H1 (cell line): ENCODE results near the gene TUT7. TPM values are rescaled to one million over a fixed set of nuclear protein-coding genes. Genes with fewer than 3 reads are reported as not detected.
A peak's percentile ranks its signal among the peaks of the same experiment; 100 is the strongest.

Experiments used
- CTBP2 ChIP-seq: IDR thresholded peaks from 2 replicates; pipeline ENCODE4 v1.7.0; 2011; ENCODE audit warnings: borderline replicate concordance, mild to moderate bottlenecking, moderate library complexity, mixed read lengths, low read length; ENCODE audit not compliant: insufficient read depth, insufficient read length
- NRF1 ChIP-seq: IDR thresholded peaks from 2 replicates; pipeline ENCODE4 v1.6.1; 2011; ENCODE audit warnings: mild to moderate bottlenecking, low read depth, low read length, improper control_type of control experiment
- RBBP5 ChIP-seq: IDR thresholded peaks from 2 replicates; pipeline ENCODE4 v1.7.1; 2012; ENCODE audit warnings: low read depth, mild to moderate bottlenecking, inconsistent platforms, low read length, moderate library complexity, borderline replicate concordance
- SIN3A ChIP-seq, 2 experiments: IDR thresholded peaks in 1 of 2; conservative IDR thresholded peaks in 1 of 2; 2 replicates each; pipeline ENCODE4 v1.6.1; 2011 to 2012; ENCODE audit warnings: low read length in 2 of 2, improper control_type of control experiment in 1 of 2, low read depth in 1 of 2, mild to moderate bottlenecking in 1 of 2
- SUZ12 ChIP-seq: fragments of 200-600 bp; sonication (generic); IDR thresholded peaks from 2 replicates; pipeline ENCODE4 v1.6.1; 2012; ENCODE audit warnings: mild to moderate bottlenecking, inconsistent platforms, low read length, moderate library complexity, mixed read lengths
- TEAD4 ChIP-seq: IDR thresholded peaks from 2 replicates; pipeline ENCODE4 v1.6.1; 2012; ENCODE audit warnings: low read depth, low read length, inconsistent platforms, mixed read lengths
- polyA plus RNA-seq, 7 experiments: library from polyadenylated mRNA; depleted of rRNA in 3 of 7; stranded (reverse) in 5 of 7; unstranded in 2 of 7; fragments of >200 nt in 5 of 7; fragments of 200-250 nt in 2 of 7; gene quantifications; 1 replicate in 5 of 7; 2 replicates in 1 of 7; 4 replicates in 1 of 7; pipeline versions ENCODE4 v1.2.1 to v1.2.3, GENCODE V29; 2011 to 2013; ENCODE audit warnings: missing spikeins in 2 of 7, mixed read lengths in 2 of 7
- total RNA-seq: library from RNA; stranded (reverse); fragmentation: NEBNext Ultra II Directional; extraction: Animal tissue kit (Norgen Biotek cat#: 25700); gene quantifications from 2 replicates; pipeline ENCODE4 v1.2.1, GENCODE V29; 2021
- TF ChIP-seq, protein P1 (sequence below), 3 experiments: IDR thresholded peaks; 1 replicate in 2 of 3; 2 replicates in 1 of 3; pipeline versions ENCODE4 v1.5.1 to v1.6.1; 2011; ENCODE audit warnings: low read length in 3 of 3, mild to moderate bottlenecking in 3 of 3, inconsistent platforms in 2 of 3, low read depth in 1 of 3, moderate library complexity in 1 of 3; ENCODE audit not compliant: insufficient read depth in 1 of 3; ENCODE audit errors: control extremely low read depth in 1 of 3
- TF ChIP-seq, protein P2 (sequence below): IDR thresholded peaks from 2 replicates; pipeline ENCODE4 v1.6.1; 2012; ENCODE audit warnings: inconsistent platforms

Gene TUT7
- total and polyA plus RNA-seq, 2 of the 8 experiments (the other 6 are each of a cell fraction or from before 2014, with no cell fraction given) = 4.8 to 19.3 TPM

DNA sequence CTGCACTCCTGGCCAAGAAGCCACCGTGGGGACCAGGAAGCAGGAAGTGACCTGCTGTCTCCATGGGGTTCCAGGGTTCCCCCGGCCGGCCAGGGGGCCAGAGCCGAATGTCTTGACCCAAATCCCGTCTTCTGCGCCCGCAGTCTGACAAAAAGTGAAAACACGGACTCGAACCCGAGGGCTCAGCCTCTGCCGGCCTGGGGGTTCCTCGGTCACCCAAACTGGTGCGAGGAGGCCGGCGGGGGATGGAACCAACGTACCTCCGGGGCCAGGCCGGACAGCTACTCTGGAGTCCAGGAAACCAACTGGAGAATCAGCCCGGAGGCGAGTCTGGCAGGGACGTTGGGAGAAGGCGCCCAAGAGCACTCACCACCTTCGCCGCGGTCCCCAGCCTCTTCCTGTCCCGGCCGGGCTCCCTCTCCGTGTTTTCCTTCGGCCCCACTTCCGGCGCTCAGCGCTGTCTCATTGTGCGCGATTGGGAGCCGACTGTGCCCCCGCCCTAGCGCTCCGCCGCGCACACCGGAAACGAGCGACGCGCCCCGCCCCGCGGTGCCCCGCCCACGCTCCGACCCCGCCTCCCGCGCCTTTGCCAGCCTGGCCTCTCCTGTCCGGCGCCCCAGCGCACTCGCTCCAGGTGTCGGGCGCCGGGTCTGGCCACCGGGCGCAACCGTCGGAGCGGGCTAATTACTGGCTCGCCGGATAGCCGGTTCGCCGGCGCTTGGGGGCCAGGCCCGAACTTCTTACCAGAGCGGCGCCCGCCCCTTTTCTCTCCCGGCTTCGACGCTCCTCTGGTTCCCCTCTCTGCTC lies at the start of gene TUT7 (continued):
- TF ChIP-seq, protein P1, sequence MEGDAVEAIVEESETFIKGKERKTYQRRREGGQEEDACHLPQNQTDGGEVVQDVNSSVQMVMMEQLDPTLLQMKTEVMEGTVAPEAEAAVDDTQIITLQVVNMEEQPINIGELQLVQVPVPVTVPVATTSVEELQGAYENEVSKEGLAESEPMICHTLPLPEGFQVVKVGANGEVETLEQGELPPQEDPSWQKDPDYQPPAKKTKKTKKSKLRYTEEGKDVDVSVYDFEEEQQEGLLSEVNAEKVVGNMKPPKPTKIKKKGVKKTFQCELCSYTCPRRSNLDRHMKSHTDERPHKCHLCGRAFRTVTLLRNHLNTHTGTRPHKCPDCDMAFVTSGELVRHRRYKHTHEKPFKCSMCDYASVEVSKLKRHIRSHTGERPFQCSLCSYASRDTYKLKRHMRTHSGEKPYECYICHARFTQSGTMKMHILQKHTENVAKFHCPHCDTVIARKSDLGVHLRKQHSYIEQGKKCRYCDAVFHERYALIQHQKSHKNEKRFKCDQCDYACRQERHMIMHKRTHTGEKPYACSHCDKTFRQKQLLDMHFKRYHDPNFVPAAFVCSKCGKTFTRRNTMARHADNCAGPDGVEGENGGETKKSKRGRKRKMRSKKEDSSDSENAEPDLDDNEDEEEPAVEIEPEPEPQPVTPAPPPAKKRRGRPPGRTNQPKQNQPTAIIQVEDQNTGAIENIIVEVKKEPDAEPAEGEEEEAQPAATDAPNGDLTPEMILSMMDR (IDR thresholded peaks at IDR 0.05; ENCODE audit: control extremely low read depth in 1 of 3, insufficient read depth in 1 of 3, low read depth in 1 of 3, low read length in 3 of 3) = no peak
- TF ChIP-seq CTBP2 (peak; percentile 94), RBBP5 (peak; percentile 98), TEAD4 (no peak), SUZ12 (no peak), NRF1 (no peak), SIN3A (conservative IDR thresholded peaks at IDR 0.05 in 1 of 2, IDR thresholded peaks at IDR 0.05 in 1 of 2; ENCODE audit: low read depth in 1 of 2, low read length in 2 of 2) (peak; percentile 92 to 94; a peak in 3 of 4 replicates)
- TF ChIP-seq, protein P2, sequence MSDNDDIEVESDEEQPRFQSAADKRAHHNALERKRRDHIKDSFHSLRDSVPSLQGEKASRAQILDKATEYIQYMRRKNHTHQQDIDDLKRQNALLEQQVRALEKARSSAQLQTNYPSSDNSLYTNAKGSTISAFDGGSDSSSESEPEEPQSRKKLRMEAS = no peak; the same call in none of the 2 replicates
